ENCODE measurements around the gene MAGI1. TPM values are rescaled to one million over a fixed set of nuclear protein-coding genes. Genes with fewer than 3 reads are reported as not detected.

MAGI1 gene
- total and polyA plus RNA-seq, 2 donors (not counting 1 experiment from before 2014, with no cell fraction given) = 0.10 to 0.22 TPM

- Histone ChIP-seq H3K27me3 (replicated peaks in 1 of 4; ENCODE audit: control extremely low read depth in 1 of 4, control insufficient read depth in 3 of 4, insufficient read depth in 4 of 4, low read length in 3 of 4) (no peaks in the 10 kb centered on the region), H3K9ac (ENCODE audit: low read length) (no peak overlapping the region), H3K27ac (ENCODE audit: low read length in 2 of 2) (no peak overlapping the region), H3K9me3 (ENCODE audit: control extremely low read depth in 1 of 3, control insufficient read depth in 2 of 3, insufficient read depth in 1 of 3, low read length in 2 of 3) (peaks cover 0 to 3% (median 0%) of the 10 kb centered on the region in 3 donors), H3K4me2 (replicated peaks; ENCODE audit: low read depth, low read length, poor library complexity, severe bottlenecking) (no peak overlapping the region), H4K20me1 (ENCODE audit: control insufficient read depth, insufficient read depth, low read length, poor library complexity, severe bottlenecking) (no peaks in the 10 kb centered on the region), H3K4me3 (ENCODE audit: control extremely low read depth in 1 of 5, extremely low read depth in 1 of 5, insufficient read depth in 1 of 5, low read depth in 2 of 5, low read length in 4 of 5) (no peak overlapping the region), H3K36me3 (replicated peaks in 1 of 2; ENCODE audit: control extremely low read depth in 1 of 2, control insufficient read depth in 1 of 2, extremely low read depth in 1 of 2, insufficient read depth in 2 of 2, low read length in 1 of 2) (no peaks in the 10 kb centered on the region), H3K4me1 (ENCODE audit: control insufficient read depth in 2 of 2, insufficient read depth in 2 of 2, low read length in 2 of 2) (no peaks in the 10 kb centered on the region), H3K79me2 (ENCODE audit: control insufficient read depth, insufficient read depth, low read length) (no peaks in the 10 kb centered on the region), H2AFZ (ENCODE audit: insufficient read depth, low read depth, low read length, poor library complexity, severe bottlenecking) (no peak overlapping the region)
- Mint-ChIP-seq H3K27ac (no peak overlapping the region), H3K9me3 (ENCODE audit: insufficient read depth) (peaks cover 1% of the 10 kb centered on the region), H3K4me1 (no peaks in the 10 kb centered on the region), H3K27me3 (no peaks in the 10 kb centered on the region), H3K4me3 (no peak overlapping the region)
- ChIA-PET POLR2A (interaction anchor here (0.6 kb wide), 1 partner anchor 10 kb away, joined by 6 read pairs; no protein-coding TSS in a partner anchor), CTCF (no interaction called here)
- TF ChIP-seq CTCF (IDR thresholded peaks at IDR 0.05) = no peak
- no peak for ATAC-seq (ENCODE audit: low read depth)
- no peak for DNase-seq
- intact Hi-C loops (cut with micrococcal nuclease) = no loop called here
- 98% methylated on average over 5 of the region's 7 CpGs for WGBS (ENCODE audit: insufficient coverage)
Measured at GRCh38 chr3:65971293-65972252, 67.1 kb downstream of the MAGI1 start.

- no peak overlapping the region for H3K9ac ChIP-seq (ENCODE audit: low read length)
- H3K9me3 Mint-ChIP-seq (ENCODE audit: insufficient read depth) = peaks cover 1% of the 10 kb centered on the region
- CTCF ChIA-PET = no interaction called here
- no peaks in the 10 kb centered on the region for H3K79me2 ChIP-seq (ENCODE audit: control insufficient read depth, insufficient read depth, low read length)
- no peak overlapping the region for H3K4me3 Mint-ChIP-seq
- intact Hi-C loops (cut with micrococcal nuclease) = no loop called here
- no peaks in the 10 kb centered on the region for H3K36me3 ChIP-seq (replicated peaks in 1 of 2; ENCODE audit: control extremely low read depth in 1 of 2, control insufficient read depth in 1 of 2, extremely low read depth in 1 of 2, insufficient read depth in 2 of 2, low read length in 1 of 2)
- WGBS (ENCODE audit: insufficient coverage) = 100% methylated on average over 1 of the region's 5 CpGs
- H3K4me3 ChIP-seq (ENCODE audit: control extremely low read depth in 1 of 5, extremely low read depth in 1 of 5, insufficient read depth in 1 of 5, low read depth in 2 of 5, low read length in 4 of 5) = no peak overlapping the region
- no peaks in the 10 kb centered on the region for H3K27me3 ChIP-seq (replicated peaks in 1 of 4; ENCODE audit: control extremely low read depth in 1 of 4, control insufficient read depth in 3 of 4, insufficient read depth in 4 of 4, low read length in 3 of 4)
- no peaks in the 10 kb centered on the region for H4K20me1 ChIP-seq (ENCODE audit: control insufficient read depth, insufficient read depth, low read length, poor library complexity, severe bottlenecking)
- DNase-seq (no peak), ATAC-seq (ENCODE audit: low read depth) (no peak)
- H3K4me1 ChIP-seq (ENCODE audit: control insufficient read depth in 2 of 2, insufficient read depth in 2 of 2, low read length in 2 of 2) = no peaks in the 10 kb centered on the region
- H3K27me3 Mint-ChIP-seq = no peaks in the 10 kb centered on the region
- no peak overlapping the region for H3K4me2 ChIP-seq (replicated peaks; ENCODE audit: low read depth, low read length, poor library complexity, severe bottlenecking)
- no peaks in the 10 kb centered on the region for H3K9me3 ChIP-seq (ENCODE audit: control extremely low read depth in 1 of 3, control insufficient read depth in 2 of 3, insufficient read depth in 1 of 3, low read length in 2 of 3)
- H3K4me1 Mint-ChIP-seq = no peaks in the 10 kb centered on the region
- TF ChIP-seq EZH2 (IDR thresholded peaks at IDR 0.05; ENCODE audit: borderline replicate concordance, insufficient read depth, low read depth, low read length, poor library complexity, severe bottlenecking) (no peak), CTCF (IDR thresholded peaks at IDR 0.05) (no peak)
- no peak overlapping the region for H2AFZ ChIP-seq (ENCODE audit: insufficient read depth, low read depth, low read length, poor library complexity, severe bottlenecking)
- no peak overlapping the region for H3K27ac Mint-ChIP-seq
- H3K27ac ChIP-seq (ENCODE audit: low read length in 2 of 2) = no peak overlapping the region
- POLR2A ChIA-PET = no interaction called here
Measured at GRCh38 chr3:65968996-65969395, 69.7 kb downstream of the MAGI1 start.
